Esophagus squamous epithelium (tissue), 4 donors: ENCODE data around the gene LENG9.

Experiments used
- CTCF ChIP-seq, 6 experiments: fragments of 450-650 bp in 4 of 6; fragments of 200-600 bp in 2 of 6; sonication (generic) in 2 of 6; IDR thresholded peaks; one replicate each; pipeline ENCODE4 v1.5.1; 2016 to 2019; ENCODE audit warnings: antibody characterized with exemption in 6 of 6, mild to moderate bottlenecking in 4 of 6, moderate library complexity in 4 of 6
- POLR2A ChIP-seq, 4 donors: fragments of 450-650 bp; IDR thresholded peaks; one replicate each; pipeline ENCODE4 v1.6.1; 2017; ENCODE audit warnings: antibody characterized with exemption in 4 of 4, mild to moderate bottlenecking in 4 of 4, moderate library complexity in 3 of 4

- TF ChIP-seq CTCF (IDR thresholded peaks at IDR 0.05) (no peak), POLR2A (IDR thresholded peaks at IDR 0.05) (no peak)
These were observed 28.0 kb downstream of the LENG9 start for GRCh38 chr19:54435551-54436016.
